HepG2 (cell line): ENCODE data around the gene MACROD2.

Source experiments
- ZFP41 ChIP-seq: sonication (generic); formaldehyde crosslinking; IDR thresholded peaks from 2 replicates; pipeline ENCODE4 v1.4.0; 2020; ENCODE audit warnings: mild to moderate bottlenecking, missing genetic modification reagents, borderline replicate concordance
- ZNF629 ChIP-seq: sonication (generic); formaldehyde crosslinking; conservative IDR thresholded peaks from 2 replicates; pipeline ENCODE4 v1.5.0; 2020; ENCODE audit warnings: missing genetic modification reagents
- ZNF776 ChIP-seq: sonication (generic); formaldehyde crosslinking; IDR thresholded peaks from 2 replicates; pipeline ENCODE4 v1.4.0; 2020; ENCODE audit warnings: mild to moderate bottlenecking, missing genetic modification reagents

DNA sequence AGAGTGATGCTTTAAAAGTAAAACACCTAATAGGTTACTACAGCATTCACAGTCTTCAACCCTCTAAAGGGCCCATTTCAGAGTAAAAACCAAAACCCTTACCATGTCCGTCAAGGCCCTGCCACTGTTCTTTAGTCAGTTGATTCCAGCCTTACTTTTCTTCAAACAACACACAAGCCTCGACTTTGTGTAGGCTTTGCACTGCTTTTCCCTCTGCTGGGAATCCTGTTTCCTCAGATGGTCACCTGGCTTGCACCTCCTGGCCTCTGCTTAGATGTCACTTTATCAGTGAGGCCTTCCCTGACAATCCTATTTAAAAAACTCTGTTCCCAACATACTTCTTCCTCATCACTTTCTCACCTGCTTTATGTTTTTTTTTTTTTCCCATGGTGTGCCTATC is 419.2 kb downstream of the MACROD2 start:
- no peak for TF ChIP-seq ZFP41 (CRISPR knock-in tag)
- no peak for TF ChIP-seq ZNF629 (CRISPR knock-in tag)
- TF ChIP-seq ZNF776 (CRISPR knock-in tag): no peak
